T-helper 2 cell (primary cell): ENCODE measurements around the gene CFAP90.

Source experiments
- DNase-seq, 5 experiments: peaks; one replicate each; pipeline versions ENCODE4 v3.0.0 to v3.0.0-alpha.2; 2012 to 2022
- total RNA-seq, 2 donors: gene quantifications; one replicate each; lab custom pipeline; 2026; lab: John Stamatoyannopoulos, UW

Gene CFAP90
- 0 reads per million in 2 donors for total RNA-seq

GRCh38 chr5:7850395-7851239 lies at the start of gene CFAP90:
Gene CFAP90 (minus strand): TSS chr5:7851133. CDS start chr5:7851021, 112 bp downstream.
- peak in 2 of 5 experiments; percentile 13 to 35 for DNase-seq

GRCh38 chr5:7897014-7897600 lies 46.2 kb upstream of the CFAP90 start:
- DNase-seq, result peak in 1 of 5 experiments; percentile 60

- DNase-seq, result peak in 1 of 5 experiments; percentile 55
Measured at GRCh38 chr5:7894860-7895259, 43.9 kb upstream of the CFAP90 start.

GRCh38 chr5:7894439-7894838 lies 43.5 kb upstream of the CFAP90 start:
- no peak for DNase-seq

- DNase-seq, result no peak
Measured at GRCh38 chr5:7888901-7889300, 38.0 kb upstream of the CFAP90 start.

GRCh38 chr5:7886849-7887475 lies 36.0 kb upstream of the CFAP90 start:
- peak in 1 of 5 experiments; percentile 56 for DNase-seq

GRCh38 chr5:7884491-7885267 lies 33.7 kb upstream of the CFAP90 start:
- no peak for DNase-seq

- no peak for DNase-seq
Measured at GRCh38 chr5:7882926-7883325, 32.0 kb upstream of the CFAP90 start.

GRCh38 chr5:7881816-7882215 lies 30.9 kb upstream of the CFAP90 start:
- DNase-seq, result no peak

GRCh38 chr5:7881091-7881490 lies 30.2 kb upstream of the CFAP90 start:
- no peak for DNase-seq

- peak in 1 of 5 experiments; percentile 67 for DNase-seq
Measured at GRCh38 chr5:7878381-7878873, 27.5 kb upstream of the CFAP90 start.

- DNase-seq, result no peak
Measured at GRCh38 chr5:7877851-7878250, 26.9 kb upstream of the CFAP90 start.

- peak in 1 of 5 experiments; percentile 70 for DNase-seq
Measured at GRCh38 chr5:7876867-7877266, 25.9 kb upstream of the CFAP90 start.

GRCh38 chr5:7875151-7875550 lies 24.2 kb upstream of the CFAP90 start:
- DNase-seq, result no peak

GRCh38 chr5:7874639-7875038 lies 23.7 kb upstream of the CFAP90 start:
- DNase-seq, result no peak

- peak in 4 of 5 experiments; percentile 23 to 87 (median 32) for DNase-seq
Measured at GRCh38 chr5:7873216-7873615, 22.3 kb upstream of the CFAP90 start.

GRCh38 chr5:7872517-7873130 lies 21.7 kb upstream of the CFAP90 start:
- DNase-seq, result peak in 1 of 5 experiments; percentile 29

- peak in 1 of 5 experiments; percentile 68 for DNase-seq
Measured at GRCh38 chr5:7871653-7872052, 20.7 kb upstream of the CFAP90 start.

- DNase-seq, result peak; percentile 10 to 50 (median 29)
Measured at GRCh38 chr5:7869474-7870136, 18.7 kb upstream of the CFAP90 start.

GRCh38 chr5:7868773-7869473 lies 18.0 kb upstream of the CFAP90 start, which contains the start of the genes FASTKD3 and MTRR:
Gene FASTKD3 (minus strand): TSS chr5:7869031. CDS start chr5:7868083, 948 bp downstream.
Gene MTRR (plus strand): TSS chr5:7869148. CDS start chr5:7870795, 1,647 bp downstream.
- peak; percentile 77 to 93 (median 87) for DNase-seq

GRCh38 chr5:7868427-7868772 lies 17.5 kb upstream of the CFAP90 start:
- DNase-seq, result no peak
